Endothelial cell of umbilical vein (primary cell): ENCODE results near the gene SLC6A16. TPM values are rescaled to one million over a fixed set of nuclear protein-coding genes. Genes with fewer than 3 reads are reported as not detected.

Experiments used
- BruUV-seq: library from RNA; stranded (reverse); fragments of 400-500 nt; replicated peaks from 2 replicates; lab custom pipeline; 2021; lab: Mats Ljungman, UMichigan
- CTCF ChIA-PET: fragments of 300-600, 350-600 bp; sonication (Branson Sonifier 250); formaldehyde crosslinking; loops from one replicate; lab custom pipeline; 2021; ENCODE audit warnings: antibody characterized with exemption, inconsistent platforms; lab: Charles Lee
- POLR2A ChIA-PET: fragments of 300-600, 350-600 bp; sonication (Branson Sonifier 250); formaldehyde crosslinking; loops from one replicate; lab custom pipeline; 2021; ENCODE audit warnings: antibody characterized with exemption, inconsistent platforms; lab: Charles Lee
- DNase-seq: peaks from one replicate; pipeline ENCODE4 v3.0.0-alpha.2; 2011; ENCODE audit warnings: low read depth, low spot score
- FAIRE-seq: peaks from 2 replicates; lab custom pipeline; 2011; peaks lifted over from hg19 to GRCh38; lab: Jason Lieb, UNC
- H2AFZ ChIP-seq: 2 replicates; pipeline ENCODE4 v1.6.0; 2012; ENCODE audit warnings: low read depth, low read length, control low read depth, inconsistent platforms
- H3K27ac ChIP-seq: 2 replicates; pipeline ENCODE4 v1.5.1; 2011; ENCODE audit warnings: low read depth, mild to moderate bottlenecking, control low read depth, low read length, moderate library complexity; ENCODE audit not compliant: insufficient read depth
- H3K27me3 ChIP-seq, 2 experiments: 2 replicates each; pipeline versions ENCODE4 v1.6.0 to v1.6.1; 2011; ENCODE audit warnings: low read length in 2 of 2, mixed read lengths in 1 of 2; ENCODE audit not compliant: control insufficient read depth in 2 of 2, insufficient read depth in 2 of 2
- H3K36me3 ChIP-seq, 2 experiments: 2 replicates in 1 of 2; 3 replicates in 1 of 2; pipeline ENCODE4 v1.5.1; 2011; ENCODE audit warnings: low read length in 2 of 2, mild to moderate bottlenecking in 1 of 2, moderate library complexity in 1 of 2; ENCODE audit not compliant: control insufficient read depth in 2 of 2, insufficient read depth in 2 of 2; ENCODE audit errors: extremely low read depth in 1 of 2
- H3K4me1 ChIP-seq: 3 replicates; pipeline ENCODE4 v1.5.1; 2011; ENCODE audit warnings: mild to moderate bottlenecking, low read length; ENCODE audit not compliant: control insufficient read depth, insufficient read depth; ENCODE audit errors: extremely low read depth
- H3K4me2 ChIP-seq: 2 replicates; pipeline ENCODE4 v1.6.1; 2011; ENCODE audit warnings: low read length, control low read depth, mixed read lengths; ENCODE audit not compliant: insufficient read depth
- H3K4me3 ChIP-seq, 3 experiments: fragments of 200-600 bp in 1 of 3; sonication (generic), shearing (Covaris generic) in 1 of 3; replicated peaks in 1 of 3; 2 replicates each; pipeline ENCODE4 v1.5.1; 2011 to 2016; ENCODE audit warnings: control low read depth in 3 of 3, low read length in 3 of 3, mild to moderate bottlenecking in 2 of 3, inconsistent platforms in 1 of 3, low read depth in 1 of 3, moderate library complexity in 1 of 3; ENCODE audit not compliant: insufficient read depth in 1 of 3
- H3K79me2 ChIP-seq: 2 replicates; pipeline ENCODE4 v1.6.0; 2012; ENCODE audit warnings: low read length, inconsistent platforms; ENCODE audit not compliant: control insufficient read depth, insufficient read depth
- H3K9ac ChIP-seq: replicated peaks from 2 replicates; pipeline ENCODE3; 2011; ENCODE audit warnings: low read length, control low read depth; ENCODE audit not compliant: insufficient read depth; ENCODE audit errors: extremely low read depth
- H3K9me1 ChIP-seq: replicated peaks from 3 replicates; pipeline ENCODE4 v1.6.0; 2011; ENCODE audit warnings: mild to moderate bottlenecking, low read length; ENCODE audit not compliant: control insufficient read depth, insufficient read depth; ENCODE audit errors: extremely low read depth
- H3K9me3 ChIP-seq: replicated peaks from 2 replicates; pipeline ENCODE4 v1.5.1; 2012; ENCODE audit warnings: low read length, inconsistent platforms; ENCODE audit not compliant: control insufficient read depth, insufficient read depth
- H4K20me1 ChIP-seq: replicated peaks from 2 replicates; pipeline ENCODE3; 2011; ENCODE audit warnings: mild to moderate bottlenecking, low read length; ENCODE audit not compliant: control insufficient read depth, insufficient read depth; ENCODE audit errors: extremely low read depth
- CTCF ChIP-seq, 2 donors: IDR thresholded peaks; 1 replicate in 1 of 2; 2 replicates in 1 of 2; pipeline ENCODE4 v1.5.1; 2011; ENCODE audit warnings: low read length in 2 of 2, mild to moderate bottlenecking in 2 of 2, moderate library complexity in 2 of 2, control low read depth in 1 of 2, inconsistent platforms in 1 of 2, low read depth in 1 of 2; ENCODE audit not compliant: insufficient read depth in 1 of 2; ENCODE audit errors: extremely low read depth in 1 of 2
- EZH2 ChIP-seq: IDR thresholded peaks from 2 replicates; pipeline ENCODE4 v1.6.1; 2012; ENCODE audit warnings: borderline replicate concordance, low read depth, mild to moderate bottlenecking, moderate library complexity, low read length, inconsistent platforms; ENCODE audit not compliant: severe bottlenecking
- FOS ChIP-seq: IDR thresholded peaks from 2 replicates; pipeline ENCODE4 v1.6.1; 2011; ENCODE audit warnings: mild to moderate bottlenecking, low read length, moderate library complexity, borderline replicate concordance; ENCODE audit not compliant: insufficient read depth
- GATA2 ChIP-seq: IDR thresholded peaks from 2 replicates; pipeline ENCODE4 v1.7.0; 2011; ENCODE audit warnings: low read depth, mild to moderate bottlenecking, moderate library complexity, mixed read lengths, low read length; ENCODE audit not compliant: insufficient read length, insufficient read depth
- JUN ChIP-seq: IDR thresholded peaks from 2 replicates; pipeline ENCODE4 v1.6.1; 2011; ENCODE audit warnings: borderline replicate concordance, low read depth; ENCODE audit not compliant: insufficient read length, insufficient read depth
- MAX ChIP-seq: IDR thresholded peaks from 2 replicates; pipeline ENCODE4 v1.6.1; 2011; ENCODE audit not compliant: insufficient read depth, insufficient read length
- MYC ChIP-seq: IDR thresholded peaks from one replicate; pipeline ENCODE4 v1.6.1; 2011; ENCODE audit warnings: mild to moderate bottlenecking, low read depth, low read length
- POLR2A ChIP-seq: IDR thresholded peaks from 2 replicates; pipeline ENCODE4 v1.6.1; 2012; ENCODE audit warnings: low read depth, mild to moderate bottlenecking, control low read depth, low read length
- POLR2AphosphoS5 ChIP-seq: IDR thresholded peaks from 2 replicates; pipeline ENCODE4 v1.6.1; 2012; ENCODE audit warnings: low read depth, mild to moderate bottlenecking, control low read depth, low read length, moderate library complexity; ENCODE audit not compliant: insufficient read depth
- dilution Hi-C: fragments of 300-500 bp; cut with MboI; formaldehyde crosslinking; loops from one replicate; pipeline ENCODE4 v1.15.0; 2019; ENCODE audit warnings: low sequenced_read_pairs; ENCODE audit not compliant: extremely low pct_ligation_motif_present
- intact Hi-C: fragments of 100-400 bp; cut with micrococcal nuclease; formaldehyde crosslinking; loops from one replicate; pipeline ENCODE4 v1.10.0; 2022
- polyA plus RNA-seq, 4 experiments: library from polyadenylated mRNA; depleted of rRNA in 3 of 4; stranded (reverse) in 3 of 4; unstranded in 1 of 4; fragments of >200 nt; gene quantifications; 2 replicates each; pipeline versions ENCODE4 v1.2.1 to v1.2.3, GENCODE V29; 2011 to 2012; ENCODE audit warnings: missing spikeins in 1 of 4
- total RNA-seq: library from RNA; stranded (reverse); gene quantifications from 2 replicates; pipeline ENCODE4 v1.2.3, GENCODE V29; 2021

The SLC6A16 gene
- total and polyA plus RNA-seq, 2 donors (not counting 3 experiments of a cell fraction or from before 2014, with no cell fraction given): 1.1 to 1.6 TPM

- ChIA-PET CTCF (interaction anchor here (0.6 to 3.5 kb wide), 4 partner anchors 12 to 113 kb away, joined by 3 to 15 read pairs (median 5); no protein-coding TSS in a partner anchor), POLR2A (no interaction called here)
- DNase-seq (peak; percentile 84), FAIRE-seq (peak; percentile 81)
- H2AFZ ChIP-seq: no peak overlapping the region
- no peaks in the 10 kb centered on the region for H3K9me1 ChIP-seq
- no peak overlapping the region for H3K4me3 ChIP-seq
- H4K20me1 ChIP-seq: no peaks in the 10 kb centered on the region
- H3K9me3 ChIP-seq: no peaks in the 10 kb centered on the region
- H3K4me2 ChIP-seq: no peak overlapping the region
- peaks cover 6 to 24% of the 10 kb centered on the region in 2 experiments for H3K36me3 ChIP-seq
- no peaks in the 10 kb centered on the region for H3K27me3 ChIP-seq
- H3K79me2 ChIP-seq: no peaks in the 10 kb centered on the region
- no peak overlapping the region for H3K9ac ChIP-seq
- dilution Hi-C loops (no loop called here), intact Hi-C loops (loop anchor here (1.0 kb wide), 1 partner anchor 22 kb away; no protein-coding TSS in a partner anchor)
- peaks cover 15% of the 10 kb centered on the region for H3K4me1 ChIP-seq
- BruUV-seq: no TSS peak
- TF ChIP-seq EZH2 (no peak), FOS (no peak), MAX (peak; percentile 73), MYC (no peak), POLR2AphosphoS5 (peak; percentile 55), JUN (no peak), CTCF (IDR thresholded peaks at IDR 0.05; ENCODE audit: extremely low read depth in 1 of 2, insufficient read depth in 1 of 2, low read depth in 1 of 2, low read length in 2 of 2) (no peak), GATA2 (no peak), POLR2A (peak; percentile 62)
- H3K27ac ChIP-seq: no peak overlapping the region
Measured at GRCh38 chr19:49339301-49340068, 14.5 kb upstream of the SLC6A16 start.
